Measurements from ENCODE around the gene FAXDC2. TPM values are rescaled to one million over a fixed set of nuclear protein-coding genes. Genes with fewer than 3 reads are reported as not detected.
A peak's percentile ranks its signal among the peaks of the same experiment; 100 is the strongest.

FAXDC2 gene
- total and polyA plus RNA-seq, 2 of the 13 experiments (the other 11 are each of a cell fraction or from before 2014, with no cell fraction given) = 4.7 to 58.8 TPM

- no peak for TF ChIP-seq TAF15 (IDR thresholded peaks at IDR 0.05; ENCODE audit: low read depth, low read length, poor library complexity, severe bottlenecking)
- TF ChIP-seq GPBP1L1 (CRISPR knock-in tag; IDR thresholded peaks at IDR 0.05) = no peak
- TF ChIP-seq ZBTB39 (CRISPR knock-in tag; IDR thresholded peaks at IDR 0.05) = no peak
- TF ChIP-seq ZNF484 (CRISPR knock-in tag; IDR thresholded peaks at IDR 0.05; ENCODE audit: borderline replicate concordance, low read depth) = no peak
- TF ChIP-seq SKI (IDR thresholded peaks at IDR 0.05; ENCODE audit: partially characterized antibody) = peak; percentile 78
- TF ChIP-seq ZNF251 (CRISPR knock-in tag; IDR thresholded peaks at IDR 0.05) = no peak
- peak; percentile 75; the same call in 1 of the 2 replicates for TF ChIP-seq DMAP1 (CRISPR knock-in tag; IDR thresholded peaks at IDR 0.05)
- peak; percentile 78 for TF ChIP-seq FOXP4 (CRISPR knock-in tag; IDR thresholded peaks at IDR 0.05)
- no peak for TF ChIP-seq LCORL (IDR thresholded peaks at IDR 0.05)
- peak; percentile 56 for TF ChIP-seq LCORL (CRISPR knock-in tag; IDR thresholded peaks at IDR 0.05)
- no peak for TF ChIP-seq ATF5 (CRISPR knock-in tag; IDR thresholded peaks at IDR 0.05; ENCODE audit: low read depth)
- TF ChIP-seq SMYD3 (CRISPR knock-in tag; IDR thresholded peaks at IDR 0.05) = no peak
- no peak for TF ChIP-seq SATB2 (CRISPR knock-in tag; IDR thresholded peaks at IDR 0.05)
- TF ChIP-seq E2F5 (CRISPR knock-in tag; conservative IDR thresholded peaks at IDR 0.05) = 0 out of 2 replicates have a peak, but pooled peaks have one; percentile 57
- TF ChIP-seq ISX (CRISPR knock-in tag; conservative IDR thresholded peaks at IDR 0.05) = 0 out of 2 replicates have a peak, but pooled peaks have one; percentile 21
- no peak for TF ChIP-seq ZNF703 (CRISPR knock-in tag; IDR thresholded peaks at IDR 0.05; ENCODE audit: borderline replicate concordance)
- no peak; the same call in 1 of the 2 replicates for TF ChIP-seq SRY (CRISPR knock-in tag; IDR thresholded peaks at IDR 0.05)
- no peak; the same call in 1 of the 2 replicates for TF ChIP-seq ZSCAN25 (CRISPR knock-in tag; IDR thresholded peaks at IDR 0.05)
- no peak for TF ChIP-seq CEBPB (IDR thresholded peaks at IDR 0.05; ENCODE audit: borderline replicate concordance, low read depth, low read length)
- no peak for TF ChIP-seq ZNF883 (CRISPR knock-in tag; IDR thresholded peaks at IDR 0.05; ENCODE audit: not compliant biosample characterization)
- TF ChIP-seq GABPA (IDR thresholded peaks at IDR 0.05; ENCODE audit: low read depth, low read length) = peak; percentile 69
- peak; percentile 86 for TF ChIP-seq GABPA (CRISPR knock-in tag; IDR thresholded peaks at IDR 0.05; ENCODE audit: low read depth)
- TF ChIP-seq ATM (IDR thresholded peaks at IDR 0.05; ENCODE audit: borderline replicate concordance) = no peak
Measured at GRCh38 chr5:154858297-154858971, 8.0 kb upstream of the FAXDC2 start, which contains the start of gene CNOT8 (continued).

All from HepG2 (cell line).